GM12878 (cell line): Measurements from ENCODE around the gene REL. TPM values are rescaled to one million over a fixed set of nuclear protein-coding genes. Genes with fewer than 3 reads are reported as not detected.

ENCODE experiments used
- ASH2L ChIP-seq: fragments of 300-600, 200-600 bp; sonication (generic); IDR thresholded peaks from 2 replicates; pipeline ENCODE4 v1.6.1; 2017; ENCODE audit warnings: low read depth, mild to moderate bottlenecking, borderline replicate concordance
- NBN ChIP-seq: fragments of 450-650 bp; IDR thresholded peaks from 2 replicates; pipeline ENCODE4 v1.6.1; 2016
- NFYB ChIP-seq: IDR thresholded peaks from 2 replicates; pipeline ENCODE4 v1.6.1; 2011; ENCODE audit warnings: low read depth, mild to moderate bottlenecking, low read length, improper control_type of control experiment, moderate library complexity; ENCODE audit not compliant: insufficient read depth
- SMAD1 ChIP-seq: fragments of 450-650 bp; IDR thresholded peaks from 2 replicates; pipeline ENCODE4 v1.6.1; 2018; ENCODE audit warnings: mild to moderate bottlenecking, low read depth; ENCODE audit not compliant: partially characterized antibody
- SPI1 ChIP-seq: IDR thresholded peaks from 2 replicates; pipeline ENCODE4 v1.6.1; 2011; ENCODE audit warnings: low read depth, mild to moderate bottlenecking, low read length, moderate library complexity, borderline replicate concordance; ENCODE audit not compliant: insufficient read depth
- ZBED1 ChIP-seq: IDR thresholded peaks from 2 replicates; pipeline ENCODE4 v1.6.1; 2016; ENCODE audit warnings: borderline replicate concordance
- ZNF274 ChIP-seq: IDR thresholded peaks from one replicate; pipeline ENCODE4 v1.8.0; 2011; ENCODE audit not compliant: insufficient read length, insufficient read depth
- ZZZ3 ChIP-seq: IDR thresholded peaks from 2 replicates; pipeline ENCODE4 v1.6.1; 2011; ENCODE audit warnings: low read depth; ENCODE audit not compliant: control insufficient read depth, insufficient read length
- polyA plus RNA-seq, 11 experiments: library from polyadenylated mRNA; depleted of rRNA in 4 of 11; unstranded in 6 of 11; stranded (reverse) in 5 of 11; fragments of >200 nt; fragmentation: Nextera tagmentation in 4 of 11; fragmentation: Illumina TruSeq in 1 of 11; extraction: Ambion mirVana in 4 of 11; extraction: Trizol in 1 of 11; gene quantifications; 1 replicate in 1 of 11; 2 replicates in 10 of 11; pipeline versions ENCODE4 v1.2.1 to v1.2.3, GENCODE V29; 2011 to 2016; ENCODE audit warnings: inconsistent platforms in 2 of 11, missing spikeins in 2 of 11, low read depth in 1 of 11
- total RNA-seq, 4 experiments: library from RNA; depleted of rRNA in 3 of 4; stranded (reverse); fragments of >200 nt in 3 of 4; fragmentation: Illumina TruSeq in 1 of 4; extraction: Trizol in 1 of 4; gene quantifications; 2 replicates each; pipeline versions ENCODE4 v1.2.1 to v1.2.3, GENCODE V29; 2013 to 2021
- TF ChIP-seq, protein P1 (sequence below): fragments of 450-650 bp; conservative IDR thresholded peaks from 2 replicates; pipeline ENCODE4 v1.6.1; 2017; ENCODE audit warnings: mild to moderate bottlenecking, moderate library complexity
- TF ChIP-seq, protein P2 (sequence below): IDR thresholded peaks from 2 replicates; pipeline ENCODE4 v1.6.1; 2012; ENCODE audit warnings: low read depth, low read length, improper control_type of control experiment
- TF ChIP-seq, protein P3 (sequence below): fragments of 450-650 bp; IDR thresholded peaks from 2 replicates; pipeline ENCODE4 v1.6.1; 2018; ENCODE audit warnings: borderline replicate concordance, mild to moderate bottlenecking; ENCODE audit not compliant: partially characterized antibody
- TF ChIP-seq, protein P4 (sequence below): fragments of 450-650 bp; IDR thresholded peaks from 2 replicates; pipeline ENCODE4 v1.6.1; 2014; ENCODE audit warnings: mild to moderate bottlenecking
- TF ChIP-seq, protein P5 (sequence below): IDR thresholded peaks from 2 replicates; pipeline ENCODE4 v1.6.1; 2011; ENCODE audit warnings: low read depth, low read length, improper control_type of control experiment, borderline replicate concordance
- TF ChIP-seq, protein P6 (sequence below): fragments of 450-650 bp; IDR thresholded peaks from 2 replicates; pipeline ENCODE4 v1.6.1; 2017; ENCODE audit warnings: mild to moderate bottlenecking, moderate library complexity
- TF ChIP-seq, protein P7 (sequence below): fragments of 450-650 bp; IDR thresholded peaks from 2 replicates; pipeline ENCODE4 v1.6.1; 2017; ENCODE audit warnings: low read depth, mild to moderate bottlenecking, moderate library complexity

The REL gene
- total and polyA plus RNA-seq, 10 of the 15 experiments (the other 5 are each of a cell fraction or from before 2014, with no cell fraction given), result 6.3 to 52.4 (median 26.6) TPM

DNA sequence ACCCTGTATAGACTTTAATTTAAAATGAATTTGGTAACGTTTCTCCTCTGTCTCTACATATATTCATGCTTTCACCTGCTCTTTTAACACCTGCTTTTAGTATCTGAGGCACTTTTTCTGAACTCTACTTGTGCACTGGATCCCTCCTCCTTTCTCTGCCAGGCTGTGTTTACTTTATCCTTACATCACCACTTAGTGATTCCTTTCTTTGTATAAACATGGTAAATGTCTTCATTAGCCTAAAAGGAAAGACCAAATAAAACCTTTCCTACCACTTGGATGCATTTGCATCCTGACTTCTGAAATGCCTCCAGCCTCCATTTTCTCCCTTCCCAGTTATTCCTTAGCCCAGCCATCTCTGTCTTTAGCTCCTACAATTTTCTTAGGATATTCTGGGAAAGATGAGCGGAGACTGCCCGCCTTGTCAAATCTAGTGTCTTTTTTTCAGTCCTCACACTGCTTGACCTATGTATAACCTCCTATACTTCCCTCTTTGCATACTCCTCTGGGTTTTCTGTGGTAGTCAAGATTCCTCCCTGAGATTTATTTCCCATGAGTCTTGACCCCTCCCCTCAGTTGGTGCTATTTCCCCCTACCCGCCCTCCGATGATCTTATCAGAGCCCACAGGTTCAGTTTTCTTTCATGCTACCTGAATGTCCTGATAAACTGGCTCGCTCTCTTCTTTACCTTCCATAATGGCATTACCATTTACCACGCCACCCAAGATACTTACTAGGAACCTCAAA lies 44.8 kb downstream of the REL start (continued):
- TF ChIP-seq SMAD1 (no peak), ZBED1 (no peak), SPI1 (no peak), ASH2L (no peak), NFYB (no peak), ZZZ3 (no peak), NBN (no peak), ZNF274 (no peak)
- TF ChIP-seq, protein P1, sequence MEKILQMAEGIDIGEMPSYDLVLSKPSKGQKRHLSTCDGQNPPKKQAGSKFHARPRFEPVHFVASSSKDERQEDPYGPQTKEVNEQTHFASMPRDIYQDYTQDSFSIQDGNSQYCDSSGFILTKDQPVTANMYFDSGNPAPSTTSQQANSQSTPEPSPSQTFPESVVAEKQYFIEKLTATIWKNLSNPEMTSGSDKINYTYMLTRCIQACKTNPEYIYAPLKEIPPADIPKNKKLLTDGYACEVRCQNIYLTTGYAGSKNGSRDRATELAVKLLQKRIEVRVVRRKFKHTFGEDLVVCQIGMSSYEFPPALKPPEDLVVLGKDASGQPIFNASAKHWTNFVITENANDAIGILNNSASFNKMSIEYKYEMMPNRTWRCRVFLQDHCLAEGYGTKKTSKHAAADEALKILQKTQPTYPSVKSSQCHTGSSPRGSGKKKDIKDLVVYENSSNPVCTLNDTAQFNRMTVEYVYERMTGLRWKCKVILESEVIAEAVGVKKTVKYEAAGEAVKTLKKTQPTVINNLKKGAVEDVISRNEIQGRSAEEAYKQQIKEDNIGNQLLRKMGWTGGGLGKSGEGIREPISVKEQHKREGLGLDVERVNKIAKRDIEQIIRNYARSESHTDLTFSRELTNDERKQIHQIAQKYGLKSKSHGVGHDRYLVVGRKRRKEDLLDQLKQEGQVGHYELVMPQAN, result no peak
- TF ChIP-seq, protein P2, sequence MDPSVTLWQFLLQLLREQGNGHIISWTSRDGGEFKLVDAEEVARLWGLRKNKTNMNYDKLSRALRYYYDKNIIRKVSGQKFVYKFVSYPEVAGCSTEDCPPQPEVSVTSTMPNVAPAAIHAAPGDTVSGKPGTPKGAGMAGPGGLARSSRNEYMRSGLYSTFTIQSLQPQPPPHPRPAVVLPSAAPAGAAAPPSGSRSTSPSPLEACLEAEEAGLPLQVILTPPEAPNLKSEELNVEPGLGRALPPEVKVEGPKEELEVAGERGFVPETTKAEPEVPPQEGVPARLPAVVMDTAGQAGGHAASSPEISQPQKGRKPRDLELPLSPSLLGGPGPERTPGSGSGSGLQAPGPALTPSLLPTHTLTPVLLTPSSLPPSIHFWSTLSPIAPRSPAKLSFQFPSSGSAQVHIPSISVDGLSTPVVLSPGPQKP, result no peak
- TF ChIP-seq, protein P3, sequence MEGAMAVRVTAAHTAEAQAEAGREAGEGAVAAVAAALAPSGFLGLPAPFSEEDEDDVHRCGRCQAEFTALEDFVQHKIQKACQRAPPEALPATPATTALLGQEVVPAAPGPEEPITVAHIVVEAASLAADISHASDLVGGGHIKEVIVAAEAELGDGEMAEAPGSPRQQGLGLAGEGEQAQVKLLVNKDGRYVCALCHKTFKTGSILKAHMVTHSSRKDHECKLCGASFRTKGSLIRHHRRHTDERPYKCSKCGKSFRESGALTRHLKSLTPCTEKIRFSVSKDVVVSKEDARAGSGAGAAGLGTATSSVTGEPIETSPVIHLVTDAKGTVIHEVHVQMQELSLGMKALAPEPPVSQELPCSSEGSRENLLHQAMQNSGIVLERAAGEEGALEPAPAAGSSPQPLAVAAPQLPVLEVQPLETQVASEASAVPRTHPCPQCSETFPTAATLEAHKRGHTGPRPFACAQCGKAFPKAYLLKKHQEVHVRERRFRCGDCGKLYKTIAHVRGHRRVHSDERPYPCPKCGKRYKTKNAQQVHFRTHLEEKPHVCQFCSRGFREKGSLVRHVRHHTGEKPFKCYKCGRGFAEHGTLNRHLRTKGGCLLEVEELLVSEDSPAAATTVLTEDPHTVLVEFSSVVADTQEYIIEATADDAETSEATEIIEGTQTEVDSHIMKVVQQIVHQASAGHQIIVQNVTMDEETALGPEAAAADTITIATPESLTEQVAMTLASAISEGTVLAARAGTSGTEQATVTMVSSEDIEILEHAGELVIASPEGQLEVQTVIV, result no peak
- TF ChIP-seq, protein P4, sequence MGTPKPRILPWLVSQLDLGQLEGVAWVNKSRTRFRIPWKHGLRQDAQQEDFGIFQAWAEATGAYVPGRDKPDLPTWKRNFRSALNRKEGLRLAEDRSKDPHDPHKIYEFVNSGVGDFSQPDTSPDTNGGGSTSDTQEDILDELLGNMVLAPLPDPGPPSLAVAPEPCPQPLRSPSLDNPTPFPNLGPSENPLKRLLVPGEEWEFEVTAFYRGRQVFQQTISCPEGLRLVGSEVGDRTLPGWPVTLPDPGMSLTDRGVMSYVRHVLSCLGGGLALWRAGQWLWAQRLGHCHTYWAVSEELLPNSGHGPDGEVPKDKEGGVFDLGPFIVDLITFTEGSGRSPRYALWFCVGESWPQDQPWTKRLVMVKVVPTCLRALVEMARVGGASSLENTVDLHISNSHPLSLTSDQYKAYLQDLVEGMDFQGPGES, result no peak
- TF ChIP-seq, protein P5, sequence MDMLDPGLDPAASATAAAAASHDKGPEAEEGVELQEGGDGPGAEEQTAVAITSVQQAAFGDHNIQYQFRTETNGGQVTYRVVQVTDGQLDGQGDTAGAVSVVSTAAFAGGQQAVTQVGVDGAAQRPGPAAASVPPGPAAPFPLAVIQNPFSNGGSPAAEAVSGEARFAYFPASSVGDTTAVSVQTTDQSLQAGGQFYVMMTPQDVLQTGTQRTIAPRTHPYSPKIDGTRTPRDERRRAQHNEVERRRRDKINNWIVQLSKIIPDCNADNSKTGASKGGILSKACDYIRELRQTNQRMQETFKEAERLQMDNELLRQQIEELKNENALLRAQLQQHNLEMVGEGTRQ, result no peak
- TF ChIP-seq, protein P6, sequence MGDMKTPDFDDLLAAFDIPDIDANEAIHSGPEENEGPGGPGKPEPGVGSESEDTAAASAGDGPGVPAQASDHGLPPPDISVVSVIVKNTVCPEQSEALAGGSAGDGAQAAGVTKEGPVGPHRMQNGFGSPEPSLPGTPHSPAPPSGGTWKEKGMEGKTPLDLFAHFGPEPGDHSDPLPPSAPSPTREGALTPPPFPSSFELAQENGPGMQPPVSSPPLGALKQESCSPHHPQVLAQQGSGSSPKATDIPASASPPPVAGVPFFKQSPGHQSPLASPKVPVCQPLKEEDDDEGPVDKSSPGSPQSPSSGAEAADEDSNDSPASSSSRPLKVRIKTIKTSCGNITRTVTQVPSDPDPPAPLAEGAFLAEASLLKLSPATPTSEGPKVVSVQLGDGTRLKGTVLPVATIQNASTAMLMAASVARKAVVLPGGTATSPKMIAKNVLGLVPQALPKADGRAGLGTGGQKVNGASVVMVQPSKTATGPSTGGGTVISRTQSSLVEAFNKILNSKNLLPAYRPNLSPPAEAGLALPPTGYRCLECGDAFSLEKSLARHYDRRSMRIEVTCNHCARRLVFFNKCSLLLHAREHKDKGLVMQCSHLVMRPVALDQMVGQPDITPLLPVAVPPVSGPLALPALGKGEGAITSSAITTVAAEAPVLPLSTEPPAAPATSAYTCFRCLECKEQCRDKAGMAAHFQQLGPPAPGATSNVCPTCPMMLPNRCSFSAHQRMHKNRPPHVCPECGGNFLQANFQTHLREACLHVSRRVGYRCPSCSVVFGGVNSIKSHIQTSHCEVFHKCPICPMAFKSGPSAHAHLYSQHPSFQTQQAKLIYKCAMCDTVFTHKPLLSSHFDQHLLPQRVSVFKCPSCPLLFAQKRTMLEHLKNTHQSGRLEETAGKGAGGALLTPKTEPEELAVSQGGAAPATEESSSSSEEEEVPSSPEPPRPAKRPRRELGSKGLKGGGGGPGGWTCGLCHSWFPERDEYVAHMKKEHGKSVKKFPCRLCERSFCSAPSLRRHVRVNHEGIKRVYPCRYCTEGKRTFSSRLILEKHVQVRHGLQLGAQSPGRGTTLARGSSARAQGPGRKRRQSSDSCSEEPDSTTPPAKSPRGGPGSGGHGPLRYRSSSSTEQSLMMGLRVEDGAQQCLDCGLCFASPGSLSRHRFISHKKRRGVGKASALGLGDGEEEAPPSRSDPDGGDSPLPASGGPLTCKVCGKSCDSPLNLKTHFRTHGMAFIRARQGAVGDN, result no peak
- TF ChIP-seq, protein P7, sequence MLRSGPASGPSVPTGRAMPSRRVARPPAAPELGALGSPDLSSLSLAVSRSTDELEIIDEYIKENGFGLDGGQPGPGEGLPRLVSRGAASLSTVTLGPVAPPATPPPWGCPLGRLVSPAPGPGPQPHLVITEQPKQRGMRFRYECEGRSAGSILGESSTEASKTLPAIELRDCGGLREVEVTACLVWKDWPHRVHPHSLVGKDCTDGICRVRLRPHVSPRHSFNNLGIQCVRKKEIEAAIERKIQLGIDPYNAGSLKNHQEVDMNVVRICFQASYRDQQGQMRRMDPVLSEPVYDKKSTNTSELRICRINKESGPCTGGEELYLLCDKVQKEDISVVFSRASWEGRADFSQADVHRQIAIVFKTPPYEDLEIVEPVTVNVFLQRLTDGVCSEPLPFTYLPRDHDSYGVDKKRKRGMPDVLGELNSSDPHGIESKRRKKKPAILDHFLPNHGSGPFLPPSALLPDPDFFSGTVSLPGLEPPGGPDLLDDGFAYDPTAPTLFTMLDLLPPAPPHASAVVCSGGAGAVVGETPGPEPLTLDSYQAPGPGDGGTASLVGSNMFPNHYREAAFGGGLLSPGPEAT, result no peak
